Astrocyte (in vitro differentiated cells and primary cell): ENCODE results near the gene OR6S1. TPM values are rescaled to one million over a fixed set of nuclear protein-coding genes. Genes with fewer than 3 reads are reported as not detected.

ENCODE experiments used
- DNase-seq: peaks from one replicate; pipeline ENCODE4 v3.0.0-alpha.2; 2010; ENCODE audit warnings: low read depth
- FAIRE-seq: peaks from 2 replicates; lab custom pipeline; 2011; peaks lifted over from hg19 to GRCh38; lab: Jason Lieb, UNC
- H2AFZ ChIP-seq: 2 replicates; pipeline ENCODE4 v1.6.0; 2012; ENCODE audit warnings: low read depth, low read length, inconsistent platforms
- H3K27ac ChIP-seq: 2 replicates; pipeline ENCODE4 v1.5.1; 2011; ENCODE audit warnings: low read depth, low read length, inconsistent platforms
- H3K27me3 ChIP-seq: 2 replicates; pipeline ENCODE4 v1.6.0; 2011; ENCODE audit warnings: low read length, inconsistent platforms; ENCODE audit not compliant: insufficient read depth
- H3K36me3 ChIP-seq: 2 replicates; pipeline ENCODE4 v1.5.1; 2011; ENCODE audit warnings: low read length, inconsistent platforms; ENCODE audit not compliant: insufficient read depth
- H3K4me1 ChIP-seq: 2 replicates; pipeline ENCODE4 v1.5.1; 2011; ENCODE audit warnings: low read length, inconsistent platforms; ENCODE audit not compliant: insufficient read depth
- H3K4me2 ChIP-seq: 2 replicates; pipeline ENCODE4 v1.6.0; 2012; ENCODE audit warnings: low read length, inconsistent platforms
- H3K4me3 ChIP-seq: 2 replicates; pipeline ENCODE4 v1.5.1; 2011; ENCODE audit warnings: low read depth, mild to moderate bottlenecking, low read length, inconsistent platforms; ENCODE audit not compliant: insufficient read depth
- H3K79me2 ChIP-seq: 2 replicates; pipeline ENCODE4 v1.6.0; 2012; ENCODE audit warnings: mild to moderate bottlenecking, low read length, inconsistent platforms; ENCODE audit not compliant: insufficient read depth
- H3K9ac ChIP-seq: 2 replicates; pipeline ENCODE4 v1.6.0; 2012; ENCODE audit warnings: mild to moderate bottlenecking, low read length, inconsistent platforms
- H3K9me3 ChIP-seq: 2 replicates; pipeline ENCODE4 v1.5.1; 2012; ENCODE audit warnings: low read depth, mild to moderate bottlenecking, low read length, inconsistent platforms; ENCODE audit not compliant: insufficient read depth
- H4K20me1 ChIP-seq: 2 replicates; pipeline ENCODE4 v1.6.0; 2012; ENCODE audit warnings: low read length, inconsistent platforms; ENCODE audit not compliant: insufficient read depth
- H3K27ac Mint-ChIP-seq: one replicate; pipeline ENCODE4 v1.8.0; 2021; ENCODE audit warnings: mild to moderate bottlenecking, mixed read lengths; ENCODE audit not compliant: unreplicated experiment
- H3K27me3 Mint-ChIP-seq: one replicate; pipeline ENCODE4 v1.8.0; 2021; ENCODE audit warnings: low read depth, mixed read lengths; ENCODE audit not compliant: unreplicated experiment
- H3K36me3 Mint-ChIP-seq: one replicate; pipeline ENCODE4 v1.8.0; 2021; ENCODE audit warnings: low read depth, mixed read lengths; ENCODE audit not compliant: unreplicated experiment
- H3K4me1 Mint-ChIP-seq: one replicate; pipeline ENCODE4 v1.8.0; 2021; ENCODE audit warnings: low read depth, mixed read lengths; ENCODE audit not compliant: unreplicated experiment
- H3K4me3 Mint-ChIP-seq: one replicate; pipeline ENCODE4 v1.8.0; 2021; ENCODE audit warnings: mild to moderate bottlenecking, moderate library complexity, mixed read lengths; ENCODE audit not compliant: unreplicated experiment
- H3K9me3 Mint-ChIP-seq: one replicate; pipeline ENCODE4 v1.8.0; 2021; ENCODE audit warnings: mild to moderate bottlenecking, mixed read lengths; ENCODE audit not compliant: unreplicated experiment
- EZH2 ChIP-seq: IDR thresholded peaks from 2 replicates; pipeline ENCODE4 v1.6.1; 2012; ENCODE audit warnings: mild to moderate bottlenecking, low read length, inconsistent platforms; ENCODE audit not compliant: insufficient read depth
- total RNA-seq: library from RNA; stranded (reverse); gene quantifications from 2 replicates; pipeline ENCODE4 v1.2.1, GENCODE V29; 2021
- TF ChIP-seq, protein P1 (sequence below): IDR thresholded peaks from 2 replicates; pipeline ENCODE4 v1.5.1; 2011; ENCODE audit warnings: low read depth, mild to moderate bottlenecking, inconsistent platforms, low read length, moderate library complexity; ENCODE audit not compliant: insufficient read depth

Gene OR6S1
- total RNA-seq, 1 donor from 2014 or later = not detected

DNA sequence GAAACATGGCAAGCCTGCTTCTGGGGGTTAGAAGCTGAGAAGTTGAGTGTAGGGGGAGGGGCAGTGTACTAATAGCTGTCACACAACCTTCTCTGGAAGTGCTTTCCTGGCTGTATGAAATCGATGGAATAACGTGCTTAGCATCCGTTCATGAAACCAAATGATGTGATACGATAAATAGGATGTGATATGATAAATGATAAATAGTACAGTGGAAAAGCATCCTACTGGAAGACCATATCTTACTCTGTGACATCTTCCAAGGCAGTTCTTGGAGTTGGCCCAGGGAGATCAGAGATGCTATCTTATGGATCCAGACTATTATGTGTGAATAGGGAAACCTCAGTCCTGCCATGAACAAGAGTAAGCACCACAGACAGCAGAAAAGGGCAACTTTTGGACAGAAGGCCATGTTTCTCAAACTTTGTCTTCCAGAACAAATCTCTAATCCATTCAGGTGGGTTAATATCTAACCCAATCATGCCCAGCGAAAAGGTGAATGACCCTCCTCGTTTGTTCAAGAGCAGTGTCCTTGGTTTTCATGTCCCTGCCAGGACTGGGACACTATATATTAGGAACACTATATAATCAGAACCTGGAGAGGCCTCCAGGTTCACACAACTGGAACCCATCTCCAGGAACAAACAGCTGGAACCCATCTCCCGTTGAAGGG, 46.8 kb upstream of the OR6S1 start, which contains the start of gene ANG:
ANG (plus strand) TSS at position 598 of the 673 bp plus-strand sequence. CDS start 4,801 bp downstream, outside the sequence.
- Histone ChIP-seq H3K4me2 (no peak within 1 kb of the TSS), H3K27ac (no peak within 1 kb of the TSS), H3K4me1 (no peaks in the 10 kb centered on the region), H2AFZ (no peak within 1 kb of the TSS), H3K9me3 (no peaks in the 10 kb centered on the region), H3K36me3 (no peaks in the 10 kb centered on the region), H3K79me2 (no peaks in the 10 kb centered on the region), H3K27me3 (no peaks in the 10 kb centered on the region), H4K20me1 (no peaks in the 10 kb centered on the region), H3K4me3 (no peak within 1 kb of the TSS), H3K9ac (no peak within 1 kb of the TSS)
- no peak for DNase-seq
- no peak within 1 kb of the TSS for H3K4me3 Mint-ChIP-seq
- H3K36me3 Mint-ChIP-seq = no peaks in the 10 kb centered on the region
- H3K9me3 Mint-ChIP-seq = no peaks in the 10 kb centered on the region
- no peak within 1 kb of the TSS for H3K27ac Mint-ChIP-seq
- H3K4me1 Mint-ChIP-seq = peaks cover 5% of the 10 kb centered on the region
- H3K27me3 Mint-ChIP-seq = no peaks in the 10 kb centered on the region
- no peak for FAIRE-seq
- TF ChIP-seq, protein P1, sequence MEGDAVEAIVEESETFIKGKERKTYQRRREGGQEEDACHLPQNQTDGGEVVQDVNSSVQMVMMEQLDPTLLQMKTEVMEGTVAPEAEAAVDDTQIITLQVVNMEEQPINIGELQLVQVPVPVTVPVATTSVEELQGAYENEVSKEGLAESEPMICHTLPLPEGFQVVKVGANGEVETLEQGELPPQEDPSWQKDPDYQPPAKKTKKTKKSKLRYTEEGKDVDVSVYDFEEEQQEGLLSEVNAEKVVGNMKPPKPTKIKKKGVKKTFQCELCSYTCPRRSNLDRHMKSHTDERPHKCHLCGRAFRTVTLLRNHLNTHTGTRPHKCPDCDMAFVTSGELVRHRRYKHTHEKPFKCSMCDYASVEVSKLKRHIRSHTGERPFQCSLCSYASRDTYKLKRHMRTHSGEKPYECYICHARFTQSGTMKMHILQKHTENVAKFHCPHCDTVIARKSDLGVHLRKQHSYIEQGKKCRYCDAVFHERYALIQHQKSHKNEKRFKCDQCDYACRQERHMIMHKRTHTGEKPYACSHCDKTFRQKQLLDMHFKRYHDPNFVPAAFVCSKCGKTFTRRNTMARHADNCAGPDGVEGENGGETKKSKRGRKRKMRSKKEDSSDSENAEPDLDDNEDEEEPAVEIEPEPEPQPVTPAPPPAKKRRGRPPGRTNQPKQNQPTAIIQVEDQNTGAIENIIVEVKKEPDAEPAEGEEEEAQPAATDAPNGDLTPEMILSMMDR = no peak
- TF ChIP-seq EZH2 = no peak

DNA sequence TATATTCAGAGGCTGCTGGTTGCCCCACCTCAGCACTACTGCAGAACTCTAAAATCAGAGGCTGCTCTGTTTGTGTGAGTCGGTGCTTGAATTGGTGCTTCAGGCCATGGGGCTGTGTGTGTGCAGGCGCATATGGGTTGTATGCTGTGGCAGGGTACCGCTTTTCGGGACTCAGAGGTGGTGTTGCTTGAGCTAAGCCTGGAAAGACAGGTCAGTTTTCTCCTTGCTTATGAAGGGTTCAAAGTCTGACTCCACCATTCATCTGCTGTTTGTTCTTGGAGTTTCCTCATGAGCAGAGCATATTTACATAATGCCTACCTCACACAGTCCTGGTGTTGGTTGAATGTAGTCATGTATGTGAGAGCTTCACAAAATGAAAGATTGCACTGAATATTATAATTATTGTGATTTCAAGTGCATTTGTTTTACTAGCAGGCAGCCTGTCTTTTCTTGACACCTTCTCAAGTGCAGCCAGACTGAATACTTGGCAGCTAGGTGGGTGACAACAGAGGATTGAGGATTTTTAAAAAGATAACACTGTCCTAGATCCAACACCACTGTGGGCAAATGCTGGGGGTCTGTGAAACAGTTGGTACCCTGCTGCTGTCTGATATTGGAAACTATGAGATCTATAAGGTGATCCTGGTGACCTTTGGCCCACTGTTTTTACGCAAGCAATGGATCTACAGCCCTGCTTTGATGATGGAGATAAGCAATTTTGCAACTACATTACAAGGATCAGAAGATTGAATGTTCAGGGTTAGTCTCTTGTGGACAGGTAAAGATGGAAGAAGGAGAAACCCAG, 46.1 kb upstream of the OR6S1 start:
- TF ChIP-seq, protein P1 = no peak
- TF ChIP-seq EZH2 = no peak
- Histone ChIP-seq H3K4me2 (no peak overlapping the region), H3K9me3 (no peaks in the 10 kb centered on the region), H2AFZ (no peak overlapping the region), H3K36me3 (no peaks in the 10 kb centered on the region), H3K4me1 (no peaks in the 10 kb centered on the region), H3K27me3 (no peaks in the 10 kb centered on the region), H4K20me1 (no peaks in the 10 kb centered on the region), H3K27ac (no peak overlapping the region), H3K79me2 (no peaks in the 10 kb centered on the region), H3K4me3 (no peak overlapping the region), H3K9ac (no peak overlapping the region)
- no peak for FAIRE-seq
- Mint-ChIP-seq H3K9me3 (no peaks in the 10 kb centered on the region), H3K4me1 (peaks cover 5% of the 10 kb centered on the region), H3K27ac (no peak overlapping the region), H3K27me3 (no peaks in the 10 kb centered on the region), H3K36me3 (no peaks in the 10 kb centered on the region), H3K4me3 (no peak overlapping the region)
- DNase-seq = no peak
